Measurements from ENCODE around the gene CYP46A1.

Gene CYP46A1

GRCh38 chr14:99749142-99749541, 65.0 kb downstream of the CYP46A1 start:
- no peak for TF ChIP-seq GATA3 (IDR thresholded peaks at IDR 0.05; ENCODE audit: low read depth, low read length)
- no peak for TF ChIP-seq GATA2 (IDR thresholded peaks at IDR 0.05; ENCODE audit: low read depth, low read length)

GRCh38 chr14:99749763-99750715, 65.9 kb downstream of the CYP46A1 start:
- TF ChIP-seq GATA3 (IDR thresholded peaks at IDR 0.05; ENCODE audit: low read depth, low read length): no peak
- TF ChIP-seq GATA2 (IDR thresholded peaks at IDR 0.05; ENCODE audit: low read depth, low read length): peak; percentile 57

GRCh38 chr14:99750746-99751450, 66.8 kb downstream of the CYP46A1 start:
- TF ChIP-seq GATA3 (IDR thresholded peaks at IDR 0.05; ENCODE audit: low read depth, low read length): no peak
- no peak for TF ChIP-seq GATA2 (IDR thresholded peaks at IDR 0.05; ENCODE audit: low read depth, low read length)

- TF ChIP-seq GATA3 (IDR thresholded peaks at IDR 0.05; ENCODE audit: low read depth, low read length) (no peak), GATA2 (IDR thresholded peaks at IDR 0.05; ENCODE audit: low read depth, low read length) (0 out of 2 replicates have a peak, but pooled peaks have one; percentile 13)
Observed at GRCh38 chr14:99751539-99752485, 67.7 kb downstream of the CYP46A1 start.

- TF ChIP-seq GATA3 (IDR thresholded peaks at IDR 0.05; ENCODE audit: low read depth, low read length) (no peak), GATA2 (IDR thresholded peaks at IDR 0.05; ENCODE audit: low read depth, low read length) (no peak)
Observed at GRCh38 chr14:99752486-99753121, 68.5 kb downstream of the CYP46A1 start.

- TF ChIP-seq GATA2 (IDR thresholded peaks at IDR 0.05; ENCODE audit: low read depth, low read length) (no peak), GATA3 (IDR thresholded peaks at IDR 0.05; ENCODE audit: low read depth, low read length) (no peak)
Observed at GRCh38 chr14:99753225-99754140, 69.4 kb downstream of the CYP46A1 start.

- TF ChIP-seq GATA2 (IDR thresholded peaks at IDR 0.05; ENCODE audit: low read depth, low read length) (no peak), GATA3 (IDR thresholded peaks at IDR 0.05; ENCODE audit: low read depth, low read length) (no peak)
Observed at GRCh38 chr14:99754141-99755067, 70.3 kb downstream of the CYP46A1 start.

- TF ChIP-seq GATA2 (IDR thresholded peaks at IDR 0.05; ENCODE audit: low read depth, low read length): no peak
- TF ChIP-seq GATA3 (IDR thresholded peaks at IDR 0.05; ENCODE audit: low read depth, low read length): no peak
Observed at GRCh38 chr14:99755068-99755405, 70.9 kb downstream of the CYP46A1 start.

- TF ChIP-seq GATA3 (IDR thresholded peaks at IDR 0.05; ENCODE audit: low read depth, low read length) (no peak), GATA2 (IDR thresholded peaks at IDR 0.05; ENCODE audit: low read depth, low read length) (no peak)
Observed at GRCh38 chr14:99755629-99756603, 71.8 kb downstream of the CYP46A1 start.

GRCh38 chr14:99756796-99757195, 72.7 kb downstream of the CYP46A1 start:
- no peak for TF ChIP-seq GATA3 (IDR thresholded peaks at IDR 0.05; ENCODE audit: low read depth, low read length)
- no peak for TF ChIP-seq GATA2 (IDR thresholded peaks at IDR 0.05; ENCODE audit: low read depth, low read length)
